Esophagus muscularis mucosa (tissue), 4 donors: Measurements from ENCODE around the gene ACSS1. TPM values are rescaled to one million over a fixed set of nuclear protein-coding genes. Genes with fewer than 3 reads are reported as not detected.

Experiments
- DNase-seq: peaks from one replicate; pipeline ENCODE4 v3.0.0-alpha.2; 2017; ENCODE audit errors: extremely low spot score
- H3K27ac ChIP-seq, 4 donors: fragments of 200-600 bp; sonication (generic); replicated peaks in 1 of 4; 1 replicate in 3 of 4; 2 replicates in 1 of 4; pipeline ENCODE4 v1.5.1; 2016 to 2019; ENCODE audit warnings: mild to moderate bottlenecking in 1 of 4
- H3K27me3 ChIP-seq, 4 donors: fragments of 200-600 bp; sonication (generic); one replicate each; pipeline versions ENCODE4 v1.5.1 to v1.6.0; 2016 to 2019
- H3K36me3 ChIP-seq, 4 donors: fragments of 200-600 bp; sonication (generic); one replicate each; pipeline ENCODE4 v1.5.1; 2016 to 2019
- H3K4me1 ChIP-seq, 4 donors: fragments of 200-600 bp; sonication (generic); one replicate each; pipeline ENCODE4 v1.5.1; 2016 to 2019
- H3K4me3 ChIP-seq, 4 donors: fragments of 200-600 bp; sonication (generic); 1 replicate in 2 of 4; 2 replicates in 2 of 4; pipeline ENCODE4 v1.5.1; 2016 to 2019; ENCODE audit warnings: mild to moderate bottlenecking in 4 of 4, moderate library complexity in 1 of 4
- H3K9me3 ChIP-seq, 4 donors: fragments of 200-600 bp; sonication (generic); 1 replicate in 3 of 4; 2 replicates in 1 of 4; pipeline ENCODE4 v1.5.1; 2016 to 2019
- CTCF ChIP-seq, 3 experiments: fragments of 200-600 bp in 2 of 3; fragments of 450-650 bp in 1 of 3; sonication (generic) in 2 of 3; IDR thresholded peaks; one replicate each; pipeline ENCODE4 v1.5.1; 2017 to 2019; ENCODE audit warnings: antibody characterized with exemption in 3 of 3, mild to moderate bottlenecking in 2 of 3, moderate library complexity in 1 of 3
- EP300 ChIP-seq: sonication (generic); formaldehyde crosslinking; IDR thresholded peaks from one replicate; pipeline ENCODE4 v1.6.1; 2017; ENCODE audit warnings: antibody characterized with exemption
- POLR2A ChIP-seq: fragments of 450-650 bp; IDR thresholded peaks from one replicate; pipeline ENCODE4 v1.6.1; 2017; ENCODE audit warnings: antibody characterized with exemption, moderate library complexity, mild to moderate bottlenecking, low read depth
- POLR2AphosphoS5 ChIP-seq, 2 donors: sonication (generic); formaldehyde crosslinking; IDR thresholded peaks; one replicate each; pipeline ENCODE4 v1.6.1; 2017; ENCODE audit warnings: antibody characterized with exemption in 2 of 2
- WGBS: methylation state at CpG from one replicate; pipeline ENCODE4 v1.1.5; 2018; 5-methylcytosine and 5-hydroxymethylcytosine counted together
- intact Hi-C: fragments of 100-400 bp; cut with DNase I; formaldehyde crosslinking; loops from one replicate; pipeline ENCODE4 v1.15.1; 2023
- total RNA-seq, 4 donors: library from RNA; depleted of rRNA; stranded (reverse); fragments of >200 nt; gene quantifications; one replicate each; pipeline versions ENCODE4 v1.1.0 to v1.2.1, GENCODE V29; 2016

The ACSS1 gene
- total RNA-seq, 4 donors from 2014 or later = 36.6 to 154 (median 65.3) TPM

- WGBS = 97% methylated on average over 29 of the region's 34 CpGs
- intact Hi-C loops = no loop called here
- TF ChIP-seq EP300 = no peak
- TF ChIP-seq CTCF (IDR thresholded peaks at IDR 0.05) = no peak
- TF ChIP-seq POLR2AphosphoS5 (IDR thresholded peaks at IDR 0.05) = no peak
- no peak for TF ChIP-seq POLR2A
- Histone ChIP-seq H3K4me1 (peaks cover 0 to 28% (median 22%) of the 10 kb centered on the region in 4 donors), H3K36me3 (peaks cover 13 to 53% (median 40%) of the 10 kb centered on the region in 4 donors), H3K4me3 (no peak overlapping the region), H3K27ac (no peak overlapping the region), H3K9me3 (no peaks in the 10 kb centered on the region), H3K27me3 (no peaks in the 10 kb centered on the region)
- DNase-seq = no peak
Measured at GRCh38 chr20:24980291-24981053, 77.5 kb downstream of the ACSS1 start.

GRCh38 chr20:24979036-24979960, 78.6 kb downstream of the ACSS1 start:
- Histone ChIP-seq H3K4me1 (peaks cover 0 to 28% (median 22%) of the 10 kb centered on the region in 4 donors), H3K27me3 (no peaks in the 10 kb centered on the region), H3K36me3 (peaks cover 13 to 53% (median 40%) of the 10 kb centered on the region in 4 donors), H3K9me3 (no peaks in the 10 kb centered on the region), H3K27ac (peak overlapping the region in 2 of 4 donors; percentile 11 to 33), H3K4me3 (no peak overlapping the region)
- intact Hi-C loops = no loop called here
- DNase-seq = no peak
- 96% methylated on average over 15 of the region's 15 CpGs for WGBS
- no peak for TF ChIP-seq POLR2AphosphoS5 (IDR thresholded peaks at IDR 0.05)
- no peak for TF ChIP-seq CTCF (IDR thresholded peaks at IDR 0.05)
- TF ChIP-seq EP300 = no peak
- no peak for TF ChIP-seq POLR2A

GRCh38 chr20:24978513-24978912, 79.4 kb downstream of the ACSS1 start:
- WGBS = 62% methylated on average over 8 of the region's 8 CpGs
- no peak for DNase-seq
- no peak overlapping the region for H3K4me3 ChIP-seq
- no peak for TF ChIP-seq POLR2AphosphoS5 (IDR thresholded peaks at IDR 0.05)
- no peak for TF ChIP-seq EP300
- no peak for TF ChIP-seq CTCF (IDR thresholded peaks at IDR 0.05)
- TF ChIP-seq POLR2A = no peak
- H3K4me1 ChIP-seq = peaks cover 0 to 28% (median 22%) of the 10 kb centered on the region in 4 donors
- H3K9me3 ChIP-seq = no peaks in the 10 kb centered on the region
- H3K36me3 ChIP-seq = peaks cover 16 to 59% (median 38%) of the 10 kb centered on the region in 4 donors
- intact Hi-C loops = no loop called here
- H3K27ac ChIP-seq = peak overlapping the region in 3 of 4 donors; percentile 11 to 33 (median 25)
- no peaks in the 10 kb centered on the region for H3K27me3 ChIP-seq

GRCh38 chr20:24977797-24978196, 80.1 kb downstream of the ACSS1 start:
- no peak for TF ChIP-seq CTCF (IDR thresholded peaks at IDR 0.05)
- no peak for TF ChIP-seq POLR2AphosphoS5 (IDR thresholded peaks at IDR 0.05)
- Histone ChIP-seq H3K4me3 (no peak overlapping the region), H3K27ac (peak overlapping the region in 2 of 4 donors; percentile 33 to 52), H3K9me3 (no peaks in the 10 kb centered on the region), H3K27me3 (no peaks in the 10 kb centered on the region), H3K4me1 (peaks cover 0 to 28% (median 22%) of the 10 kb centered on the region in 4 donors), H3K36me3 (peaks cover 21 to 60% (median 38%) of the 10 kb centered on the region in 4 donors)
- 85% methylated on average over 3 of the region's 3 CpGs for WGBS
- no peak for DNase-seq
- intact Hi-C loops = no loop called here
